HEK293 (cell line): Measurements from ENCODE around the gene SOX21.

Source experiments
- CTCF ChIA-PET: fragments of 350-600 bp; formaldehyde crosslinking; extraction: SDS; loops from one replicate; lab custom pipeline; 2021; ENCODE audit warnings: antibody characterized with exemption; lab: Yijun Ruan, JAX
- POLR2A ChIA-PET: fragments of 300-600 bp; formaldehyde crosslinking; extraction: SDS; loops from one replicate; lab custom pipeline; 2020; ENCODE audit warnings: antibody characterized with exemption, inconsistent platforms; lab: Yijun Ruan, JAX
- H3K27ac ChIP-seq: fragments of 200-500 bp; sonication (Bioruptor generic); 2 replicates; pipeline ENCODE4 v1.5.1; 2014; ENCODE audit warnings: low read depth, low read length, control low read depth, inconsistent platforms; ENCODE audit errors: extremely low read depth
- H3K36me3 ChIP-seq, 2 experiments: fragments of 200-500 bp in 1 of 2; sonication (Bioruptor generic) in 1 of 2; 1 replicate in 1 of 2; 2 replicates in 1 of 2; pipeline ENCODE4 v1.5.1; 2014 to 2017; ENCODE audit warnings: inconsistent platforms in 2 of 2, low read length in 2 of 2; ENCODE audit not compliant: control insufficient read depth in 2 of 2, insufficient read depth in 1 of 2
- H3K4me1 ChIP-seq: fragments of 200-500 bp; sonication (Bioruptor generic); 2 replicates; pipeline ENCODE4 v1.5.1; 2014; ENCODE audit warnings: mild to moderate bottlenecking, low read length, inconsistent platforms; ENCODE audit not compliant: control insufficient read depth, insufficient read depth
- H3K4me3 ChIP-seq: 2 replicates; pipeline ENCODE4 v1.5.1; 2011; ENCODE audit warnings: low read depth, mild to moderate bottlenecking, control low read depth, low read length, moderate library complexity
- H3K9me3 ChIP-seq: fragments of 200-500 bp; sonication (Bioruptor generic); 2 replicates; pipeline ENCODE4 v1.5.1; 2014; ENCODE audit warnings: low read depth, low read length, inconsistent platforms; ENCODE audit not compliant: control insufficient read depth, insufficient read depth
- MEIS1 ChIP-seq: sonication (generic); formaldehyde crosslinking; IDR thresholded peaks from 2 replicates; pipeline ENCODE4 v1.8.1; 2022; ENCODE audit warnings: missing genetic modification reagents, mild to moderate bottlenecking, borderline replicate concordance
- MYNN ChIP-seq: fragments of 450-650 bp; formaldehyde crosslinking; IDR thresholded peaks from 2 replicates; pipeline ENCODE4 v1.5.1; 2016; ENCODE audit warnings: missing biosample characterization, missing genetic modification characterization, borderline replicate concordance
- PRDM4 ChIP-seq: fragments of 450-650 bp; formaldehyde crosslinking; IDR thresholded peaks from 2 replicates; pipeline ENCODE4 v1.5.1; 2017; ENCODE audit warnings: missing biosample characterization, missing genetic modification characterization
- RBAK ChIP-seq: fragments of 450-650 bp; formaldehyde crosslinking; IDR thresholded peaks from 2 replicates; pipeline ENCODE4 v1.5.1; 2016; ENCODE audit warnings: missing biosample characterization, missing genetic modification characterization
- TCF7L2 ChIP-seq: IDR thresholded peaks from 2 replicates; pipeline ENCODE4 v1.6.1; 2011; ENCODE audit warnings: low read depth, mild to moderate bottlenecking, inconsistent platforms, low read length, moderate library complexity, borderline replicate concordance
- WT1 ChIP-seq: fragments of 450-650 bp; formaldehyde crosslinking; IDR thresholded peaks from 2 replicates; pipeline ENCODE4 v1.5.1; 2016; ENCODE audit warnings: missing biosample characterization, missing genetic modification characterization
- YY1 ChIP-seq: fragments of 450-650 bp; formaldehyde crosslinking; IDR thresholded peaks from 2 replicates; pipeline ENCODE4 v1.5.1; 2018; ENCODE audit warnings: missing biosample characterization, missing genetic modification characterization
- ZBTB1 ChIP-seq: fragments of 450-650 bp; formaldehyde crosslinking; IDR thresholded peaks from 2 replicates; pipeline ENCODE4 v1.5.1; 2016; ENCODE audit warnings: missing biosample characterization, missing genetic modification characterization
- ZBTB20 ChIP-seq: fragments of 450-650 bp; formaldehyde crosslinking; IDR thresholded peaks from 2 replicates; pipeline ENCODE4 v1.5.1; 2016; ENCODE audit warnings: missing biosample characterization, missing genetic modification characterization
- ZFHX2 ChIP-seq: fragments of 450-650 bp; formaldehyde crosslinking; conservative IDR thresholded peaks from 2 replicates; pipeline ENCODE4 v1.5.1; 2016; ENCODE audit warnings: missing biosample characterization, missing genetic modification characterization
- ZNF16 ChIP-seq: fragments of 450-650 bp; formaldehyde crosslinking; IDR thresholded peaks from 2 replicates; pipeline ENCODE4 v1.5.1; 2016; ENCODE audit warnings: low read depth, missing biosample characterization, missing genetic modification characterization
- ZNF341 ChIP-seq: fragments of 450-650 bp; formaldehyde crosslinking; IDR thresholded peaks from 2 replicates; pipeline ENCODE4; 2016; ENCODE audit warnings: low read depth, missing biosample characterization, missing genetic modification characterization
- ZNF548 ChIP-seq: fragments of 450-650 bp; formaldehyde crosslinking; IDR thresholded peaks from 2 replicates; pipeline ENCODE4 v1.5.1; 2016; ENCODE audit warnings: missing biosample characterization, missing genetic modification characterization
- ZNF596 ChIP-seq: fragments of 450-650 bp; IDR thresholded peaks from 2 replicates; pipeline ENCODE4 v1.5.0; 2018; ENCODE audit warnings: missing biosample characterization, mild to moderate bottlenecking, missing genetic modification characterization, moderate library complexity
- ZNF610 ChIP-seq: fragments of 450-650 bp; formaldehyde crosslinking; IDR thresholded peaks from 2 replicates; pipeline ENCODE4 v1.5.1; 2016; ENCODE audit warnings: missing biosample characterization, missing genetic modification characterization, borderline replicate concordance
- ZNF654 ChIP-seq: fragments of 450-650 bp; formaldehyde crosslinking; IDR thresholded peaks from 2 replicates; pipeline ENCODE4 v1.5.1; 2016; ENCODE audit warnings: low read depth, missing biosample characterization, missing genetic modification characterization
- ZNF692 ChIP-seq: fragments of 450-650 bp; formaldehyde crosslinking; IDR thresholded peaks from 2 replicates; pipeline ENCODE4 v1.5.1; 2016; ENCODE audit warnings: missing biosample characterization, missing genetic modification characterization
- ZNF707 ChIP-seq: fragments of 450-650 bp; formaldehyde crosslinking; IDR thresholded peaks from 2 replicates; pipeline ENCODE4 v1.5.1; 2016; ENCODE audit warnings: missing biosample characterization, missing genetic modification characterization
- ZNF791 ChIP-seq: fragments of 450-650 bp; formaldehyde crosslinking; IDR thresholded peaks from 2 replicates; pipeline ENCODE4 v1.5.1; 2016; ENCODE audit warnings: missing biosample characterization, missing genetic modification characterization
- ZNF843 ChIP-seq: fragments of 450-650 bp; formaldehyde crosslinking; IDR thresholded peaks from 2 replicates; pipeline ENCODE4 v1.5.1; 2016; ENCODE audit warnings: missing biosample characterization, missing genetic modification characterization
- ZSCAN16 ChIP-seq: fragments of 450-650 bp; formaldehyde crosslinking; IDR thresholded peaks from 2 replicates; pipeline ENCODE4 v1.5.1; 2016; ENCODE audit warnings: missing biosample characterization, missing genetic modification characterization
- TF ChIP-seq, protein P1 (sequence below): fragments of 450-650 bp; formaldehyde crosslinking; IDR thresholded peaks from 2 replicates; pipeline ENCODE4 v1.5.1; 2016; ENCODE audit warnings: missing biosample characterization, missing genetic modification characterization

SOX21 gene

DNA sequence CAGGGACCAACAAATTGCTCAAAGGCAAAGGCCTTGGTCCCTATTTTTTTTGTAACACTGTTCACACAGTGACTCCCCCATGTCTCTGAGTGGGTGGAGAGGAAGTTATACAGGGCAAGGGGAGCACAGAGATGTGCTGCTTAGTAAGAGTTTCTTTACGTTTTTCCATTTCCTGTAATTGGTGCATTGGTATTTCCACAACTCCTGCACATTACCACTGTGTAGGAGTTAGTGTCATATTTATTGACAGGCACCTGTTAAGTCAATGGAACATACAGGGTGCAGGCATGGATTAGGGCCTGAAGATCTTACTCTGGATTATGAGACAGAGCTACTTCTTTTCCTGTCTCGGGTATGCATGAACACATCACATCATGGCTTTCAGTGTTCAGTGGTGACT is 45.2 kb downstream of the SOX21 start:
- TF ChIP-seq ZBTB20 (tag by site-specific recombination) (no peak), YY1 (tag by site-specific recombination) (no peak), ZNF548 (tag by site-specific recombination) (no peak), ZNF692 (tag by site-specific recombination) (no peak), WT1 (no peak), ZNF610 (tag by site-specific recombination) (no peak), ZFHX2 (tag by site-specific recombination) (no peak), MEIS1 (CRISPR knock-in tag) (no peak), ZNF654 (tag by site-specific recombination) (no peak)
- no peak overlapping the region for H3K4me3 ChIP-seq
- ChIA-PET CTCF (no interaction called here), POLR2A (no interaction called here)
- no peaks in the 10 kb centered on the region for H3K4me1 ChIP-seq
- no peak overlapping the region for H3K27ac ChIP-seq
- no peaks in the 10 kb centered on the region for H3K36me3 ChIP-seq
- H3K9me3 ChIP-seq, result no peaks in the 10 kb centered on the region

DNA sequence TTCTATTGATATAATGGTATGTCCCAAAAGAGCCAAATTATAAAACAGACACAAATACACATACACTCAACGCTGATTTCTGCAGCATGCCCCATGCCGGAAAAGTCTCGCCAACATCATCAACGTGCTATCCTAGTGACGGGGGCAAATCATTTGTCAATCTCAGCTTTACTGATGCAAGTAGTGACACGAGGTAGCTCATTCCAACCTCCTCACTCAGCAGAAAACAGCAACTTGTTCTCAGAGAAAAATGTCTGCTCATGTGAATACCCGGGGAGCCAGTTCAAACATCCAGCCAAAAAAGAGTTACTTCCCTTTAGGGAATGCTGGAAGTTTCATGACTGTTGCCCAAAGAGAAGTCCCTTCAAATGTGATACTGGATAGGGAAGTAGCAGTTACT is 46.3 kb downstream of the SOX21 start:
- CTCF ChIA-PET, result interaction anchor here (0.5 to 0.8 kb wide), 3 partner anchors 49 to 868 kb away, joined by 3 to 4 read pairs (median 3); no protein-coding TSS in a partner anchor
- H3K4me1 ChIP-seq, result no peaks in the 10 kb centered on the region
- H3K36me3 ChIP-seq, result no peaks in the 10 kb centered on the region
- H3K4me3 ChIP-seq, result no peak overlapping the region
- no peak for TF ChIP-seq ZNF341 (tag by site-specific recombination)
- no peak for TF ChIP-seq ZBTB20 (tag by site-specific recombination)
- TF ChIP-seq ZNF596 (tag by site-specific recombination), result no peak
- no peak for TF ChIP-seq ZNF791
- no peak for TF ChIP-seq ZBTB1 (tag by site-specific recombination)
- TF ChIP-seq ZNF707 (tag by site-specific recombination), result no peak
- no peak for TF ChIP-seq ZSCAN16 (tag by site-specific recombination)
- no peak for TF ChIP-seq RBAK (tag by site-specific recombination)
- TF ChIP-seq ZNF16 (tag by site-specific recombination), result no peak
- TF ChIP-seq PRDM4 (tag by site-specific recombination), result no peak
- TF ChIP-seq MYNN (tag by site-specific recombination), result no peak
- TF ChIP-seq, all 188 proteins: peak for 0
- POLR2A ChIA-PET, result no interaction called here
- no peaks in the 10 kb centered on the region for H3K9me3 ChIP-seq
- H3K27ac ChIP-seq, result no peak overlapping the region

- no peaks in the 10 kb centered on the region for H3K9me3 ChIP-seq
- CTCF ChIA-PET, result interaction anchor here (0.8 kb wide), 1 partner anchor 10 kb away, joined by 5 read pairs; no protein-coding TSS in a partner anchor
- H3K4me1 ChIP-seq, result no peaks in the 10 kb centered on the region
- TF ChIP-seq TCF7L2, result peak; percentile 18; the same call in 1 of the 2 replicates
- TF ChIP-seq, protein P1, sequence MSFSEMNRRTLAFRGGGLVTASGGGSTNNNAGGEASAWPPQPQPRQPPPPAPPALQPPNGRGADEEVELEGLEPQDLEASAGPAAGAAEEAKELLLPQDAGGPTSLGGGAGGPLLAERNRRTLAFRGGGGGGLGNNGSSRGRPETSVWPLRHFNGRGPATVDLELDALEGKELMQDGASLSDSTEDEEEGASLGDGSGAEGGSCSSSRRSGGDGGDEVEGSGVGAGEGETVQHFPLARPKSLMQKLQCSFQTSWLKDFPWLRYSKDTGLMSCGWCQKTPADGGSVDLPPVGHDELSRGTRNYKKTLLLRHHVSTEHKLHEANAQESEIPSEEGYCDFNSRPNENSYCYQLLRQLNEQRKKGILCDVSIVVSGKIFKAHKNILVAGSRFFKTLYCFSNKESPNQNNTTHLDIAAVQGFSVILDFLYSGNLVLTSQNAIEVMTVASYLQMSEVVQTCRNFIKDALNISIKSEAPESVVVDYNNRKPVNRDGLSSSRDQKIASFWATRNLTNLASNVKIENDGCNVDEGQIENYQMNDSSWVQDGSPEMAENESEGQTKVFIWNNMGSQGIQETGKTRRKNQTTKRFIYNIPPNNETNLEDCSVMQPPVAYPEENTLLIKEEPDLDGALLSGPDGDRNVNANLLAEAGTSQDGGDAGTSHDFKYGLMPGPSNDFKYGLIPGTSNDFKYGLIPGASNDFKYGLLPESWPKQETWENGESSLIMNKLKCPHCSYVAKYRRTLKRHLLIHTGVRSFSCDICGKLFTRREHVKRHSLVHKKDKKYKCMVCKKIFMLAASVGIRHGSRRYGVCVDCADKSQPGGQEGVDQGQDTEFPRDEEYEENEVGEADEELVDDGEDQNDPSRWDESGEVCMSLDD, result no peak
- no peak for TF ChIP-seq ZBTB1 (tag by site-specific recombination)
- no peak for TF ChIP-seq ZNF843 (tag by site-specific recombination)
- POLR2A ChIA-PET, result no interaction called here
- no peaks in the 10 kb centered on the region for H3K36me3 ChIP-seq
- no peak overlapping the region for H3K4me3 ChIP-seq
- H3K27ac ChIP-seq, result no peak overlapping the region
Measured at GRCh38 chr13:94664889-94665288, 47.5 kb downstream of the SOX21 start.
